Iris pigment epithelial cell (primary cell): ENCODE data around the gene STING1.

Experiments
- DNase-seq: peaks from one replicate; pipeline ENCODE4 v3.0.0-alpha.2; 2011; ENCODE audit warnings: low read depth

Gene STING1

DNA sequence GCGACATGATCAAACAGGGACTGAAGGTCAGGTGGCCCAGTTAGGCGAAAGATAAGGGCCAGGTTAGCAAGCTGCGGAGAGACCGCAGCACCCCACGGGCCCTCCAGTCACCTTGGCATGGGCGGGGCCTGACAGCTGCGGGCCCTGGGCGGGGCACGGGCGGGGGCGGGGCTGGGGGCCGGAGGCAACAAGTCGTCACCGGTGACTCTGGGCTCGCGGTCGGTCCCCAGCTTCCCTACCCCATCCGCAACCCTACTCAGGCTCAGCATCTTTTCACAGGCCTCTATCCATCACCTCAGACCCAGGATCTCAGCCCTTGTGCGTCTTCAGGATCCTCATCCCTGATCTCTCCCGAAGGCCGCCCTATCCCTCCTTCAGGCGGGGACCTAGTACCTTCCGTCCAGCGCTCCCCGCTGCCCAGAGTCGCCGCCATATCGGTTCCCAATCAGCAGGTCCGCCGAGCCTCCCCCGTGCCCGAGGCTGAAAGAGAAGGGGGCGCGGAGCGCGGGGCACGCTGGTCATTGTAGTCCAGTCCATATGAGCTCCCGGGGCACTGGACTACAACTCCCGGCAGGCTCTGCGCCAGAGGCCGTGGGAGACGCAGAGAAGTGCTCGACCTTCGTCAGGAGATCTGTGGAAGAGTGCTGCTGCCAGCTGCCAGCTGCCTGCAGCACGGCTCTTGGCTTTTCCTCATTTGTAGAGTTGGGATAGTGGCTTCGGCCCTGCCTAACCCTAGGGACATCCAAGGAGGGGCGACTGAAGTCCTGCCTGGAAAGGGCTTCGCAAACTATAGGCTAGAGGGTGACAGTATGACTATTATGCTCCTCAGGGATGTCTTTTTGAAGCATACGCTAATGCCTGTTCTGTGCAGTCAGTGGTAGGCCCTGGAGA is 43.3 kb downstream of the STING1 start, which contains the start of gene DNAJC18:
TSS of gene DNAJC18 (minus strand) at position 513 of the 891 bp plus-strand sequence. CDS start at position 433, 80 bp downstream.
- DNase-seq, result peak; percentile 90

- no peak for DNase-seq
These were observed 43.9 kb downstream of the STING1 start for GRCh38 chr5:139438707-139439012.

DNA sequence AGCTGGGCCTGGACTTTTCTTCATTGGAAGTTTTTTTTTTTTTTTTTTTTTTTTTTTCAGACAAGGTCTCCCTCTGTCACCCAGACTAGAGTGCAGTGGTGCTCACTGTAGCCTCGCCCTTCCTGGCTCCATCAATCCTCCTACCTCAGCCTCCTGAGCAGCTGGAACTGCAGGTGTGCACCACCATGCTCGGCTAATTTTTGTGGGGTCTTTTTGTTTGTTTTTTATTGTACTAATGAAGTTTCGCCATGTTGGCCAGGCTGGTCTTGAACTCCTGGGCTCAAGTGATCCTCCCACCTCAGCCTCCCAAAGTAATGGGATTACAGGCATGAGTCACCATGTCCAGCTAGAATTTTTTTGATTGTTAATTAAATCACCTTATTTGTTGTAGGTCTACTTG is 46.9 kb downstream of the STING1 start:
- no peak for DNase-seq

- no peak for DNase-seq
These were observed 50.9 kb downstream of the STING1 start for GRCh38 chr5:139431706-139432105.

DNA sequence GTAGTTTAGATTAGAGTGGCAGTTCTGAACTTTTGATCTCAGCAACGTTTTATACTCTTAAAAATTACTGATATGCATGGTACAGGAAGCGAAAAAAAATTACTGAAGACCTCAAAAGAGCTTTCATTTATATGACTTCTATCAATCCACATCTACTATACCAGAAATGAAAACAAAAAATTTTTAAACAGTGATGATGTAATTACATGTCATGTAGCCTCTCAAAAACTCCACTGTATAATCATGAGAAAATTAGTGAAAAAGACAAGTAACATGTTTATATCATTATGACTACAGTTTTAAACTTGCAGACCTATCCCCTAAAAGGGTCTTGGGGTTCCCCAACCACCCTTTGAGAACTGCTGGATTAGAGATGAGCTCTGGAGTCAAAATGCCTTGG is 52.5 kb downstream of the STING1 start:
- no peak for DNase-seq

DNA sequence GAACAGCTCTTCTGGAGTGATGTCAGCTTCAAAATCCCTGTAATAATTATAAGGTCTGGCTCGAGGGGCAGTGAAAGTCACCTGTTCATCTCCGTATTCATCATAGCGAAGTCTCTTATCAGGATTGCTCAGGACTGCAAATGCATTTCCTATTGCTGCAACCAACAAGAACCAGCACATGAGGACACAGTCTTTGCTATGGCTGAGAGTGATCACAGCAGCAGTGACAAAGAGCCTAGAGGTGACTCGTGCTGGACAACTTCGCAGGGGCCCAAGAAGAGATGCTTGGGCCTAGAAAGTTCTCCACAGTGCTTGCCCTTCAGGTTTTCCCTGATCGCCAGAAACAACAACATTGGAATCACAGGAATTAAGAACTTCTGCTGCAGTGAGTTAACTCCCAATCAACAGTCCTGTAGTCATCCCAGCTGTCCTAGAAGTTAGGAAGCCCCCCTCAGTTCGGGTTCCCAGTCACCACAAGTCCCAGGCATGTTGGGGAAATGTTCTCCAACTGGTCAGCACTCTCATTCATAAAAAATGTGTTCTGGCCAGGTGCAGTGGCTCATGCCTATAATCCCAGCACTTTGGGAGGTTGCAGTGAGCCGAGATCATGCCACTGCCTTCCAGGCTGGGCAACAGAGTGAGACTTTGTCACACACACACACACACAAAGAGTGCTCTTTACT is 56.2 kb downstream of the STING1 start:
- no peak for DNase-seq
